ENCODE data around the gene KANK4. TPM values are rescaled to one million over a fixed set of nuclear protein-coding genes. Genes with fewer than 3 reads are reported as not detected.
A peak's percentile ranks its signal among the peaks of the same experiment; 100 is the strongest.

Gene KANK4
- total RNA-seq, 1 experiment from 2014 or later = 1.7 TPM

DNA sequence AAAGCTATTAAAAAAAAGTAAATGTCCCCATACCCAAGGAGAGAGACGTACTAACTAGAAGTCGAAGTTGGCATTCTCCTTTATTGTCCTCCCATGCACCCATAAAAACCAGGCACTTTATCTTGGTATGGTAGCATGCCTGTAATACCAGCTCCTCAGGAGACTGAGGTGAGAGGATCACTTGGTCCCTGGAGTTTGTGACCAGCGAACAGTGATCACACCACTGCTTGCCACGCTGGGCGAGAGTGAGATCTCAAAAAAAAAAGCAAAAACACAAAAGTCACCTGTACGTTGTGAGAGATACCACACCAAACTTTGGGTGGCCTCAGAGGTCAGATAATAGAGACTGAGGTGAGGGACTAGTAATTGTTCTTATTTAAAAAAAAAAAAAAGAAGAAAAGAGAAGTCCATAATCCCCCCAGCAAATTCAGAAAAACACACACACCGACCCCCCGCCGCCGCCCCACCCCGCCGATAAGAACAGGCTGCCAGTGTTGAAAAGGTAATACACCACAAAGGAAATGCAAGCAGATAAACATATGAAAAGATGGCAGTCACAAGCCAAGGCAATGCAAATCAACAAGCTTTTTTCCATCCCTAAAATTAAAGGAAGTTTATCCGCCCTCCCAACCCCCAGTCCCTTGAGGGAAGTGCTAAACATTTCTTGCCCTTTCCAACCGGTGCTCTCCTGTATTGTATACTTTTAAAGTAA is 121.0 kb downstream of the KANK4 start:
- Histone ChIP-seq H3K27ac (no peak overlapping the region), H3K36me3 (ENCODE audit: low read depth) (no peaks in the 10 kb centered on the region), H3F3A (ENCODE audit: insufficient read depth, low read depth) (0 out of 2 replicates have a peak, but pooled peaks cover 4% of the 10 kb centered on the region), H3K27me3 (ENCODE audit: insufficient read depth, low read depth) (no peaks in the 10 kb centered on the region), H3K4me1 (replicated peaks; ENCODE audit: insufficient read depth) (peaks cover 7% of the 10 kb centered on the region), H3K79me2 (ENCODE audit: low read depth) (no peaks in the 10 kb centered on the region), H3K9me2 (ENCODE audit: insufficient read depth) (no peaks in the 10 kb centered on the region), H3K9me3 (ENCODE audit: insufficient read depth, low read depth) (no peaks in the 10 kb centered on the region), H3K4me3 (no peak overlapping the region), H3K4me2 (0 out of 2 replicates have a peak overlapping the region, but pooled peaks have one; percentile 10), H2AFZ (no peak overlapping the region), H4K20me1 (ENCODE audit: insufficient read depth) (no peaks in the 10 kb centered on the region)
- POLR2A ChIA-PET (ENCODE audit: unreplicated experiment) = no interaction called here
- DNase-seq = no peak
- intact Hi-C loops (cut with micrococcal nuclease; ENCODE audit: unreplicated experiment) = no loop called here
- CTCF ChIA-PET = no interaction called here
- TF ChIP-seq CTCF (conservative IDR thresholded peaks at IDR 0.05) (no peak), EZH2 (IDR thresholded peaks at IDR 0.05; ENCODE audit: low read depth) (no peak)
- no TSS peak for BruUV-seq (replicated peaks)

- Histone ChIP-seq H4K20me1 (ENCODE audit: insufficient read depth) (no peaks in the 10 kb centered on the region), H3F3A (ENCODE audit: insufficient read depth, low read depth) (0 out of 2 replicates have a peak, but pooled peaks cover 3% of the 10 kb centered on the region), H3K4me1 (replicated peaks; ENCODE audit: insufficient read depth) (peaks cover 7% of the 10 kb centered on the region), H3K27ac (no peak overlapping the region), H3K4me2 (no peak overlapping the region), H3K36me3 (ENCODE audit: low read depth) (no peaks in the 10 kb centered on the region), H3K4me3 (no peak overlapping the region), H3K79me2 (ENCODE audit: low read depth) (no peaks in the 10 kb centered on the region), H3K9me2 (ENCODE audit: insufficient read depth) (no peaks in the 10 kb centered on the region), H3K9me3 (ENCODE audit: insufficient read depth, low read depth) (no peaks in the 10 kb centered on the region), H3K27me3 (ENCODE audit: insufficient read depth, low read depth) (no peaks in the 10 kb centered on the region), H2AFZ (no peak overlapping the region)
- TF ChIP-seq CTCF (conservative IDR thresholded peaks at IDR 0.05) (no peak), EZH2 (IDR thresholded peaks at IDR 0.05; ENCODE audit: low read depth) (no peak)
- no TSS peak for BruUV-seq (replicated peaks)
- CTCF ChIA-PET = no interaction called here
- POLR2A ChIA-PET (ENCODE audit: unreplicated experiment) = no interaction called here
- intact Hi-C loops (cut with micrococcal nuclease; ENCODE audit: unreplicated experiment) = no loop called here
- no peak for DNase-seq
Observed at GRCh38 chr1:62196086-62196690, 123.0 kb downstream of the KANK4 start.

DNA sequence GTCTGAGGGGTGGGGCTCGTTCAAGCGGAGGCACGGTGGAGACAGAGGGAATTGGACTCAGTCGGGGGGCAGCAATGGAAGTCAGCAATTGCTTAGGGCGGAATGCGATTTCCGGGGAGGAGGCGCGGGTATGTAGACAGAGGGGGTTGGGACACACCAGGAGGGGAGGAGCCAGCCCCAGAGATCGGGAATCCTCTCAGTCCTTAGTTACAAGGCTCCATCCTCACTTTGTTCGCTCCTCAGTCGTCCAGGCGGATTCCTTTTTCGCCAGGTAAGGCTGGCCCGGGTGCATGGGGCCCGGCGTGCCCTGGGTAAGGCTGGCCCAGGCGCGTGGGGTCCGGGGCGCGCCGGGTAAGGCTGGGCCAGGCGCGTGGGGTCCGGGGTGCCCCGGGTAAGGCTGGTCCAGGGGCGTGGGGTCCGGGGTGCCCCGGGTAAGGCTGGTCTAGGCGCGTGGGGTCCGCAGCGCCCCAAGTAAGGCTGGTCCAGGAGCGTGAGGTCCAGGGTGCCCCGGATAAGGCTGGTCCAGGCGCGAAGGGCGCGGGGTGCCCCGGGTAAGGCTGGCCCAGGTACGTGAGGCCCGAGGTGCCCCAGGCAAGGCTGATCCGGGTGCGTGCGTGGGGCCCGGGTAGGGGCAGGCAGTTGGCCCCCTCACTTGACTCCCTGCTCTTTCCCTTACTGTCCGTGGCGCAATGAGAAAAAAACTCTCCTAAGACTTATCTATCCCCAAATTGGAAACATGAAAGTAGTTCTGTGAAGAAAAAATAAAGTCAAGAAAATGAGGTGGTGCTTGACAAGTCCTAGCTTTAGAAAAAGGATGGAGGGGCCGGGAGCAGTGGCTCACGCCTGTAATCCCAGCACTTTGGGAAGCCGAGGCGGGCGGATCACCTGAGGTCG is 124.3 kb downstream of the KANK4 start, which contains the start of gene L1TD1:
TSS of gene L1TD1 (plus strand) at position 199 of the 894 bp plus-strand sequence. CDS start 11,780 bp downstream, outside the sequence.
- Histone ChIP-seq H3K9me2 (ENCODE audit: insufficient read depth) (no peaks in the 10 kb centered on the region), H3K79me2 (ENCODE audit: low read depth) (no peaks in the 10 kb centered on the region), H3K4me2 (no peak within 1 kb of the TSS), H3K27me3 (ENCODE audit: insufficient read depth, low read depth) (no peaks in the 10 kb centered on the region), H3F3A (ENCODE audit: insufficient read depth, low read depth) (no peaks in the 10 kb centered on the region), H3K4me1 (replicated peaks; ENCODE audit: insufficient read depth) (peaks cover 7% of the 10 kb centered on the region), H3K4me3 (no peak within 1 kb of the TSS), H3K9me3 (ENCODE audit: insufficient read depth, low read depth) (no peaks in the 10 kb centered on the region), H3K27ac (no peak within 1 kb of the TSS), H4K20me1 (ENCODE audit: insufficient read depth) (no peaks in the 10 kb centered on the region), H3K36me3 (ENCODE audit: low read depth) (no peaks in the 10 kb centered on the region), H2AFZ (no peak within 1 kb of the TSS)
- intact Hi-C loops (cut with micrococcal nuclease; ENCODE audit: unreplicated experiment) = no loop called here
- BruUV-seq (replicated peaks) = no TSS peak
- no peak for DNase-seq
- ChIA-PET POLR2A (ENCODE audit: unreplicated experiment) (no interaction called here), CTCF (no interaction called here)
- TF ChIP-seq EZH2 (IDR thresholded peaks at IDR 0.05; ENCODE audit: low read depth) (no peak), CTCF (conservative IDR thresholded peaks at IDR 0.05) (no peak)
